ENCODE results near the gene CCDC71.

DNA sequence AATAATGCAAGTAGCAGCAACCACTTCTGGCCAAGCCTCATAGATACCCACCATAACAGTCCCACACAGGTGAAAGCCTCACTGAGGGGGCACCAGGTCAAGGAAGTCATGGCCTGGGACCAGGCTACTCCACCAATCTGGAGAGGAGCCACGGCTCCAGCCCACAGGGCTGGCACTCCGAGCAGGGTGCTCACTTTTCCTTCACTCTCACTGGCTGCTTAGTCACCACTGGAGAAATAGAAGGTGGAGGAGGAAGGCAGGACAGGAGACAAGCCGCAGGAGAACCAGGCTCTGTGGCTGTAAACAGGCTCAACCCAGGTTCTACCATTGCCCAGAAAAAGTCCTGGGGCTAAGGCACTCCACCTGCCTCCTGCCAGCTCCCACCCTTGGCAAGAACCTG, 46.7 kb downstream of the CCDC71 start:
- TF ChIP-seq, protein P1, sequence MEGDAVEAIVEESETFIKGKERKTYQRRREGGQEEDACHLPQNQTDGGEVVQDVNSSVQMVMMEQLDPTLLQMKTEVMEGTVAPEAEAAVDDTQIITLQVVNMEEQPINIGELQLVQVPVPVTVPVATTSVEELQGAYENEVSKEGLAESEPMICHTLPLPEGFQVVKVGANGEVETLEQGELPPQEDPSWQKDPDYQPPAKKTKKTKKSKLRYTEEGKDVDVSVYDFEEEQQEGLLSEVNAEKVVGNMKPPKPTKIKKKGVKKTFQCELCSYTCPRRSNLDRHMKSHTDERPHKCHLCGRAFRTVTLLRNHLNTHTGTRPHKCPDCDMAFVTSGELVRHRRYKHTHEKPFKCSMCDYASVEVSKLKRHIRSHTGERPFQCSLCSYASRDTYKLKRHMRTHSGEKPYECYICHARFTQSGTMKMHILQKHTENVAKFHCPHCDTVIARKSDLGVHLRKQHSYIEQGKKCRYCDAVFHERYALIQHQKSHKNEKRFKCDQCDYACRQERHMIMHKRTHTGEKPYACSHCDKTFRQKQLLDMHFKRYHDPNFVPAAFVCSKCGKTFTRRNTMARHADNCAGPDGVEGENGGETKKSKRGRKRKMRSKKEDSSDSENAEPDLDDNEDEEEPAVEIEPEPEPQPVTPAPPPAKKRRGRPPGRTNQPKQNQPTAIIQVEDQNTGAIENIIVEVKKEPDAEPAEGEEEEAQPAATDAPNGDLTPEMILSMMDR (IDR thresholded peaks at IDR 0.05; ENCODE audit: insufficient read depth, low read length, poor library complexity, severe bottlenecking): no peak
- no peak for TF ChIP-seq EZH2phosphoT487 (conservative IDR thresholded peaks at IDR 0.05; ENCODE audit: low read length)
